SK-N-SH (cell line): ENCODE data around the gene PGLYRP3.

Experiments used
- CHD2 ChIP-seq: fragments of 150-350 bp; IDR thresholded peaks from 2 replicates; pipeline ENCODE4 v1.6.1; 2018; ENCODE audit warnings: low read length; ENCODE audit not compliant: partially characterized antibody
- ELF1 ChIP-seq: IDR thresholded peaks from 2 replicates; pipeline ENCODE4 v1.4.0; 2012
- EP300 ChIP-seq, 2 experiments: IDR thresholded peaks; 2 replicates each; pipeline versions ENCODE4 v1.4.0 to v1.6.1; 2012; ENCODE audit warnings: borderline replicate concordance in 1 of 2, low read depth in 1 of 2, low read length in 1 of 2
- EZH2phosphoT487 ChIP-seq: fragments of 200-600 bp; sonication (generic); IDR thresholded peaks from 2 replicates; pipeline ENCODE4 v1.6.1; 2017; ENCODE audit warnings: low read depth, mixed run types, mild to moderate bottlenecking, antibody characterized with exemption, moderate library complexity, borderline replicate concordance
- FOSL2 ChIP-seq: IDR thresholded peaks from 2 replicates; pipeline ENCODE4 v1.4.0; 2012; ENCODE audit warnings: low read depth, mild to moderate bottlenecking, moderate library complexity, borderline replicate concordance
- FOXM1 ChIP-seq: IDR thresholded peaks from 2 replicates; pipeline ENCODE4 v1.4.0; 2012; ENCODE audit warnings: low read depth, mild to moderate bottlenecking
- JUND ChIP-seq: IDR thresholded peaks from 2 replicates; pipeline ENCODE4 v1.4.0; 2012
- RAD21 ChIP-seq: IDR thresholded peaks from 2 replicates; pipeline ENCODE4 v1.6.1; 2012; ENCODE audit warnings: mild to moderate bottlenecking, low read length
- RCOR1 ChIP-seq: fragments of 150-350 bp; IDR thresholded peaks from 2 replicates; pipeline ENCODE4 v1.6.1; 2017; ENCODE audit warnings: antibody characterized with exemption, low read length
- TF ChIP-seq, protein P1 (sequence below): fragments of 200-600 bp; sonication (generic); IDR thresholded peaks from 2 replicates; pipeline ENCODE4 v1.6.1; 2017; ENCODE audit warnings: antibody characterized with exemption, mild to moderate bottlenecking, moderate library complexity
- TF ChIP-seq, protein P2 (sequence below): IDR thresholded peaks from 2 replicates; pipeline ENCODE4 v1.4.0; 2012; ENCODE audit warnings: low read depth
- TF ChIP-seq, protein P3 (sequence below): IDR thresholded peaks from 2 replicates; pipeline ENCODE4; 2012
- TF ChIP-seq, protein P4 (sequence below): fragments of 150-350 bp; IDR thresholded peaks from 2 replicates; pipeline ENCODE4 v1.6.1; 2017; ENCODE audit warnings: antibody characterized with exemption, low read length, low read depth, borderline replicate concordance

DNA sequence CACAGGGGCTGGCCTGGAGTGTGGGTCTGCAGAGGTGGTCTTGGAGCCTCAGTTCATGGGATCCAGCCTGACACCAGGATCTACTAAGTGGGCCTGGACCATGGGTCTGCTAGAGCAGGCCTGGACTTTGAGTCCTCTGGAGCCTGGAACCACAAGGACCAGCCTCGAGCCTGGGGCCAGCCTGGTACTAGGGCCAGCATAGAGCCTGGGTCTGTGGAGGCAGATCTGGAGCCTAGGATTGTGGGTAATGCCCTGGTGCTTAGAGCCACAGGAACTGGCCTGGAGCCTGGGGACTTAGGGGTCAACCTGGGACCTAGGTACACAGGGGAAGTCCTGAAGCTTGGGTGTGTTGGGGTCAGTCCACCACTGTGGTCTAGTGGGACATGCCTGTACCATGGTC lies 40.6 kb downstream of the PGLYRP3 start:
- TF ChIP-seq, protein P1, sequence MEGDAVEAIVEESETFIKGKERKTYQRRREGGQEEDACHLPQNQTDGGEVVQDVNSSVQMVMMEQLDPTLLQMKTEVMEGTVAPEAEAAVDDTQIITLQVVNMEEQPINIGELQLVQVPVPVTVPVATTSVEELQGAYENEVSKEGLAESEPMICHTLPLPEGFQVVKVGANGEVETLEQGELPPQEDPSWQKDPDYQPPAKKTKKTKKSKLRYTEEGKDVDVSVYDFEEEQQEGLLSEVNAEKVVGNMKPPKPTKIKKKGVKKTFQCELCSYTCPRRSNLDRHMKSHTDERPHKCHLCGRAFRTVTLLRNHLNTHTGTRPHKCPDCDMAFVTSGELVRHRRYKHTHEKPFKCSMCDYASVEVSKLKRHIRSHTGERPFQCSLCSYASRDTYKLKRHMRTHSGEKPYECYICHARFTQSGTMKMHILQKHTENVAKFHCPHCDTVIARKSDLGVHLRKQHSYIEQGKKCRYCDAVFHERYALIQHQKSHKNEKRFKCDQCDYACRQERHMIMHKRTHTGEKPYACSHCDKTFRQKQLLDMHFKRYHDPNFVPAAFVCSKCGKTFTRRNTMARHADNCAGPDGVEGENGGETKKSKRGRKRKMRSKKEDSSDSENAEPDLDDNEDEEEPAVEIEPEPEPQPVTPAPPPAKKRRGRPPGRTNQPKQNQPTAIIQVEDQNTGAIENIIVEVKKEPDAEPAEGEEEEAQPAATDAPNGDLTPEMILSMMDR, result no peak
- TF ChIP-seq FOXM1 (no peak), EP300 (IDR thresholded peaks at IDR 0.05; ENCODE audit: borderline replicate concordance in 1 of 2, low read depth in 1 of 2, low read length in 1 of 2) (no peak), ELF1 (no peak), RAD21 (no peak), EZH2phosphoT487 (no peak), FOSL2 (no peak), CHD2 (no peak), RCOR1 (no peak), JUND (no peak)
- TF ChIP-seq, protein P2, sequence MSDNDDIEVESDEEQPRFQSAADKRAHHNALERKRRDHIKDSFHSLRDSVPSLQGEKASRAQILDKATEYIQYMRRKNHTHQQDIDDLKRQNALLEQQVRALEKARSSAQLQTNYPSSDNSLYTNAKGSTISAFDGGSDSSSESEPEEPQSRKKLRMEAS, result no peak
- TF ChIP-seq, protein P3, sequence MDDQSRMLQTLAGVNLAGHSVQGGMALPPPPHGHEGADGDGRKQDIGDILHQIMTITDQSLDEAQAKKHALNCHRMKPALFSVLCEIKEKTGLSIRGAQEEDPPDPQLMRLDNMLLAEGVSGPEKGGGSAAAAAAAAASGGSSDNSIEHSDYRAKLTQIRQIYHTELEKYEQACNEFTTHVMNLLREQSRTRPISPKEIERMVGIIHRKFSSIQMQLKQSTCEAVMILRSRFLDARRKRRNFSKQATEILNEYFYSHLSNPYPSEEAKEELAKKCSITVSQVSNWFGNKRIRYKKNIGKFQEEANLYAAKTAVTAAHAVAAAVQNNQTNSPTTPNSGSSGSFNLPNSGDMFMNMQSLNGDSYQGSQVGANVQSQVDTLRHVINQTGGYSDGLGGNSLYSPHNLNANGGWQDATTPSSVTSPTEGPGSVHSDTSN, result no peak
- TF ChIP-seq, protein P4, sequence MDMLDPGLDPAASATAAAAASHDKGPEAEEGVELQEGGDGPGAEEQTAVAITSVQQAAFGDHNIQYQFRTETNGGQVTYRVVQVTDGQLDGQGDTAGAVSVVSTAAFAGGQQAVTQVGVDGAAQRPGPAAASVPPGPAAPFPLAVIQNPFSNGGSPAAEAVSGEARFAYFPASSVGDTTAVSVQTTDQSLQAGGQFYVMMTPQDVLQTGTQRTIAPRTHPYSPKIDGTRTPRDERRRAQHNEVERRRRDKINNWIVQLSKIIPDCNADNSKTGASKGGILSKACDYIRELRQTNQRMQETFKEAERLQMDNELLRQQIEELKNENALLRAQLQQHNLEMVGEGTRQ, result no peak
